Posterior vena cava (tissue), 2 donors: ENCODE results near the gene RAN. TPM values are rescaled to one million over a fixed set of nuclear protein-coding genes. Genes with fewer than 3 reads are reported as not detected.

Source experiments
- DNase-seq: peaks from one replicate; pipeline ENCODE4 v3.0.0-alpha.2; 2020; ENCODE audit warnings: low spot score
- intact Hi-C, 2 donors: fragments of 100-400 bp; cut with DNase I; formaldehyde crosslinking; loops; one replicate each; pipeline versions ENCODE4 v1.14.1 to v1.14.2; 2022 to 2023
- total RNA-seq, 2 donors: library from RNA; stranded (reverse); fragmentation: NEBNext Ultra II Directional; extraction: Animal tissue kit (Norgen Biotek cat#: 25700); gene quantifications; one replicate each; pipeline ENCODE4 v1.2.1, GENCODE V29; 2021
- donor health status: DM: yes; HTN: yes; CAD: no.
- donor health status: DM: yes; HTN: yes; CAD: no.

Gene RAN
- total RNA-seq, 2 donors from 2014 or later = 288 to 326 TPM

- intact Hi-C loops = loop anchor here in 1 of 2 donors (5.0 kb wide), 2 partner anchors 37 to 102 kb away; no protein-coding TSS in a partner anchor
- no peak for DNase-seq
These were observed 48.3 kb downstream of the RAN start for GRCh38 chr12:130920119-130920703.

GRCh38 chr12:130920723-130921381, 49.0 kb downstream of the RAN start:
- intact Hi-C loops = loop anchor here in 1 of 2 donors (5.0 kb wide), 2 partner anchors 36 to 101 kb away; no protein-coding TSS in a partner anchor
- peak; percentile 95 for DNase-seq

- DNase-seq = no peak
- intact Hi-C loops = loop anchor here in 1 of 2 donors (5.0 kb wide), 2 partner anchors 35 to 100 kb away; no protein-coding TSS in a partner anchor
These were observed 50.7 kb downstream of the RAN start for GRCh38 chr12:130922511-130922953.

- intact Hi-C loops = loop anchor here in 1 of 2 donors (5.0 kb wide), 2 partner anchors 32 to 97 kb away; no protein-coding TSS in a partner anchor
- no peak for DNase-seq
These were observed 53.2 kb downstream of the RAN start for GRCh38 chr12:130924966-130925665.

GRCh38 chr12:130925666-130926015, 53.8 kb downstream of the RAN start:
- intact Hi-C loops = no loop called here
- no peak for DNase-seq

Other genes starting within 250 kb of the RAN start
- gene RIMBP2, start 155.8 kb upstream of the RAN start, total RNA-seq = 1 to 10 TPM; 1.3 to 1.7 TPM
- gene STX2, start 32.8 kb upstream of the RAN start, total RNA-seq = 10 to 100 TPM; 29.2 to 39.8 TPM
- 100 to 1,000 TPM; 178 to 238 TPM for gene ADGRD1, start 81.8 kb downstream of the RAN start, total RNA-seq